ENCODE data around the gene LAMA2. TPM values are rescaled to one million over a fixed set of nuclear protein-coding genes. Genes with fewer than 3 reads are reported as not detected.

Gene LAMA2
- total RNA-seq, 3 donors from 2014 or later = 116 to 293 (median 118) TPM

DNA sequence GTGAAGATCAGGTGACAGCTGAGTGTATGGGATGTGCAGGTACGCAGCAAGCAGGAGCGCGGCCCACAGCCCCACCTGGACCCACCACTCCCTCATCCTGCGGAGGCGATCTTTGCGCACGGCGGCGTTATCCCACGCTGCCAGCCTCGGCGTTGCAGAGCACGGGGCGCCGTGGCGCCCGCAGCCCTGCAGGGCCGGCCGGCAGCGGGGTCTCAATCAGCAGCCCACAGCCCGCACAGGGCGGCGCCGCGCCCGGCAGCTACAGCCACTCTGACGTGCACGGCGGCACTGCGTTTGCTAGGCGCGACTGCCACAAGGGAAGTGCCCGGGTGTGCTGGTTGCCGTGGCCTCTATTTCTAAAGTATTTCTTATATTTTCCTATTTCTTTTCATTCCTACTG, 46.9 kb downstream of the LAMA2 start:
- intact Hi-C loops (cut with DNase I; ENCODE audit: low total_unique reads) = no loop called here
- no peaks in the 10 kb centered on the region for H3K27me3 ChIP-seq
- no peak for TF ChIP-seq POLR2AphosphoS5 (IDR thresholded peaks at IDR 0.05)
- TF ChIP-seq POLR2A (IDR thresholded peaks at IDR 0.05) = no peak
- TF ChIP-seq, protein P1, sequence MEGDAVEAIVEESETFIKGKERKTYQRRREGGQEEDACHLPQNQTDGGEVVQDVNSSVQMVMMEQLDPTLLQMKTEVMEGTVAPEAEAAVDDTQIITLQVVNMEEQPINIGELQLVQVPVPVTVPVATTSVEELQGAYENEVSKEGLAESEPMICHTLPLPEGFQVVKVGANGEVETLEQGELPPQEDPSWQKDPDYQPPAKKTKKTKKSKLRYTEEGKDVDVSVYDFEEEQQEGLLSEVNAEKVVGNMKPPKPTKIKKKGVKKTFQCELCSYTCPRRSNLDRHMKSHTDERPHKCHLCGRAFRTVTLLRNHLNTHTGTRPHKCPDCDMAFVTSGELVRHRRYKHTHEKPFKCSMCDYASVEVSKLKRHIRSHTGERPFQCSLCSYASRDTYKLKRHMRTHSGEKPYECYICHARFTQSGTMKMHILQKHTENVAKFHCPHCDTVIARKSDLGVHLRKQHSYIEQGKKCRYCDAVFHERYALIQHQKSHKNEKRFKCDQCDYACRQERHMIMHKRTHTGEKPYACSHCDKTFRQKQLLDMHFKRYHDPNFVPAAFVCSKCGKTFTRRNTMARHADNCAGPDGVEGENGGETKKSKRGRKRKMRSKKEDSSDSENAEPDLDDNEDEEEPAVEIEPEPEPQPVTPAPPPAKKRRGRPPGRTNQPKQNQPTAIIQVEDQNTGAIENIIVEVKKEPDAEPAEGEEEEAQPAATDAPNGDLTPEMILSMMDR (IDR thresholded peaks at IDR 0.05) = no peak

DNA sequence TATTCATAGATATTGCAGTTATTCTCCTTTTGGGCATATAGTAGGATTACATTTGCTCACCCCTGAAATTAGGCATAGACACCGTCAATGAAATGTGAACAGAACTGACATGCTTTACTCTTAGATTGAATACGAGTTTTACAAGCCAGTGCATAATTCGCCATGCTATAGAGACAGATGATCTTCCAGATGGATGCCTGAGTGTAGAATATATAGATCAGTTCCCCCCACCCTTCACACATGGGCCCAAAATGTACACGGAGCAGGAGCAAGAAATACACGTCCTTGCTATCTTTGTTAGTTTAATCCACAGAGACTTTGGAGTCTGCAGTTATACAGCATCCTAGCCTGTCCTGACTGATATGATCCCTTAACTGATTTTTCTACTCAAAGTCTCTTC, 47.4 kb downstream of the LAMA2 start:
- Histone ChIP-seq H3K4me1 (no peaks in the 10 kb centered on the region), H3K9me3 (peaks cover 0 to 4% of the 10 kb centered on the region in 2 donors), H3K27ac (no peak overlapping the region), H3K36me3 (no peaks in the 10 kb centered on the region), H3K27me3 (no peaks in the 10 kb centered on the region), H3K4me3 (no peak overlapping the region)
- DNase-seq (ENCODE audit: low spot score in 2 of 2) = no peak
- intact Hi-C loops (cut with DNase I; ENCODE audit: low total_unique reads) = no loop called here
- no peak for TF ChIP-seq POLR2A (IDR thresholded peaks at IDR 0.05)

More for the DNA sequence above, 46.9 kb downstream of the LAMA2 start:
- H3K27ac ChIP-seq = no peak overlapping the region
- no peak for DNase-seq (ENCODE audit: low spot score in 2 of 2)
- H3K4me3 ChIP-seq = no peak overlapping the region
- H3K36me3 ChIP-seq = no peaks in the 10 kb centered on the region
- H3K9me3 ChIP-seq = peaks cover 0 to 4% of the 10 kb centered on the region in 2 donors
- H3K4me1 ChIP-seq = no peaks in the 10 kb centered on the region

DNA sequence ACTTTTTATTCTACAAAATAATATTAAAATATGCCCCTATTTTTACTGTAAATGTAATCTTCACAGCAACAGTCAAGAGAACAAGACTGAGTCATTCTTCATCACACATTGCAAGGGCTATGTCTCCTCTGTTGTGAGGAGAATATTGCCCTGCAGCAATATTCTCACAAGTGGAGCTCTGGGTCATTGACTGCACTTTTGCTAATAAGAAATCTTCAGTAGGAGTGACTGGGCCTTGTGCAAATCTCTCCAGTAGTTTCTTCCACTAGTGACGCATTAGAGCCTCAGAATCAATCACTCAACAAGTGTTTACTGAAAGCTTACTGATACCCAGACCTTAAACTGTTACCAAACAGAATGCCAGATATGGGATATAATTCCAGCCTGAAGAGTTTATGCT, 49.1 kb downstream of the LAMA2 start:
- DNase-seq (ENCODE audit: low spot score in 2 of 2) = no peak
- Histone ChIP-seq H3K9me3 (peaks cover 0 to 4% of the 10 kb centered on the region in 2 donors), H3K27me3 (no peaks in the 10 kb centered on the region), H3K27ac (no peak overlapping the region), H3K4me3 (no peak overlapping the region), H3K4me1 (no peaks in the 10 kb centered on the region), H3K36me3 (no peaks in the 10 kb centered on the region)
- TF ChIP-seq POLR2A (IDR thresholded peaks at IDR 0.05) = no peak
- TF ChIP-seq, protein P1 (IDR thresholded peaks at IDR 0.05) = no peak
- no peak for TF ChIP-seq POLR2AphosphoS5 (IDR thresholded peaks at IDR 0.05)
- intact Hi-C loops (cut with DNase I; ENCODE audit: low total_unique reads) = no loop called here

DNA sequence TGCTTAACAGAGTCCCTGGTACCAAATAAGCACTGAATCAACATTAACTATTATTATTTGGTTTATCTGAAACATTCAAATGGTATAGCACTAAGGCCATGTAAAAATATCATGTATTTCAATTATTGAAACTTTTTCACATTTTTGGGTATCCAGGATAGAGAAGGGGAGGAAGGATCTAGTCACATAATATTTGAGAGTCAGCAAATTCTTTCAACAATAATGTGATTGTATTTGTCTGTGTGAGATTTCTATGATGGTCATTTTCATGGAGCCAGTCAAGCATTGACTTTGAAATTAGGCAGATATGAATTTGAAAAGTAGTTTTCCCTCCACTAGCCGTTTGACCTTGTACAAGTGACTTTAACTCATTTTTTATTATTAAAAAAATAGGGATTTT, 67.9 kb downstream of the LAMA2 start:
- TF ChIP-seq, protein P1 (IDR thresholded peaks at IDR 0.05) = no peak
- TF ChIP-seq POLR2A (IDR thresholded peaks at IDR 0.05) (no peak), POLR2AphosphoS5 (IDR thresholded peaks at IDR 0.05) (no peak)

DNA sequence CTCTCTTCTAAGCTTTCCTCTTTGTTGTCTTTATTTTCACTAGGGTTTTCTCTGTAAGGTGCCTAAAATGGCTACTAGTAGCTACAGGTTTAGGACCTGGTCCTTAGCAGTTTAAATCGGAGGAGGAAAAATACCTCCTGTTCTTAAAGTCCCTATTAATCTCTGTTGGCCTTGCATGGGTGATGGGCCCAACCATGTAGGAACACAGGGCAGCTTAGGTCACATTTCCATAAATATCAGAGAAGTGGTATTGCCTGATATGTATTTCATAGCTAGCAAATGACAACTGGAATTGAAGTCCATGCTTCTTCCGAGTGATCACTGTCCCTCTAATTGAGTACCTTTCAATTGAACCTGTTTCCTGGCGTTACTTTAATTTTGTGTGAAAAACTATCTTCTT, 70.0 kb downstream of the LAMA2 start:
- TF ChIP-seq POLR2A (IDR thresholded peaks at IDR 0.05) = no peak
- no peak for TF ChIP-seq POLR2AphosphoS5 (IDR thresholded peaks at IDR 0.05)
- TF ChIP-seq, protein P1 (IDR thresholded peaks at IDR 0.05) = no peak
- no peaks in the 10 kb centered on the region for H3K9me3 ChIP-seq
- DNase-seq (ENCODE audit: low spot score in 2 of 2) = no peak
- no peak overlapping the region for H3K27ac ChIP-seq
- no peak overlapping the region for H3K4me3 ChIP-seq
- no peaks in the 10 kb centered on the region for H3K36me3 ChIP-seq
- H3K4me1 ChIP-seq = no peaks in the 10 kb centered on the region
- intact Hi-C loops (cut with DNase I; ENCODE audit: low total_unique reads) = loop anchor here (5.0 kb wide), 1 partner anchor 159 kb away; no protein-coding TSS in a partner anchor
- H3K27me3 ChIP-seq = no peaks in the 10 kb centered on the region

More for the DNA sequence above, 67.9 kb downstream of the LAMA2 start:
- no peaks in the 10 kb centered on the region for H3K4me1 ChIP-seq
- intact Hi-C loops (cut with DNase I; ENCODE audit: low total_unique reads) = loop anchor here (5.0 kb wide), 1 partner anchor 161 kb away; no protein-coding TSS in a partner anchor
- no peak for DNase-seq (ENCODE audit: low spot score in 2 of 2)
- no peaks in the 10 kb centered on the region for H3K36me3 ChIP-seq
- H3K4me3 ChIP-seq = no peak overlapping the region
- H3K27ac ChIP-seq = no peak overlapping the region
- no peaks in the 10 kb centered on the region for H3K27me3 ChIP-seq
- H3K9me3 ChIP-seq = no peaks in the 10 kb centered on the region

Data from breast epithelium (tissue), 4 donors.